Prostate gland (tissue), 2 donors: ENCODE data around the gene FAM131B.

Experiments
- POLR2A ChIP-seq: fragments of 450-650 bp; IDR thresholded peaks from one replicate; pipeline ENCODE4 v1.6.1; 2016; ENCODE audit warnings: antibody characterized with exemption, mild to moderate bottlenecking
- POLR2AphosphoS5 ChIP-seq: sonication (generic); formaldehyde crosslinking; IDR thresholded peaks from one replicate; pipeline ENCODE4 v1.6.1; 2017; ENCODE audit warnings: antibody characterized with exemption
- TF ChIP-seq, protein P1 (sequence below), 4 experiments: fragments of 200-600 bp in 2 of 4; fragments of 450-650 bp in 2 of 4; sonication (generic) in 2 of 4; IDR thresholded peaks; 1 replicate in 3 of 4; 2 replicates in 1 of 4; pipeline ENCODE4 v1.5.1; 2016 to 2019; ENCODE audit warnings: antibody characterized with exemption in 4 of 4, mild to moderate bottlenecking in 2 of 4, moderate library complexity in 2 of 4

DNA sequence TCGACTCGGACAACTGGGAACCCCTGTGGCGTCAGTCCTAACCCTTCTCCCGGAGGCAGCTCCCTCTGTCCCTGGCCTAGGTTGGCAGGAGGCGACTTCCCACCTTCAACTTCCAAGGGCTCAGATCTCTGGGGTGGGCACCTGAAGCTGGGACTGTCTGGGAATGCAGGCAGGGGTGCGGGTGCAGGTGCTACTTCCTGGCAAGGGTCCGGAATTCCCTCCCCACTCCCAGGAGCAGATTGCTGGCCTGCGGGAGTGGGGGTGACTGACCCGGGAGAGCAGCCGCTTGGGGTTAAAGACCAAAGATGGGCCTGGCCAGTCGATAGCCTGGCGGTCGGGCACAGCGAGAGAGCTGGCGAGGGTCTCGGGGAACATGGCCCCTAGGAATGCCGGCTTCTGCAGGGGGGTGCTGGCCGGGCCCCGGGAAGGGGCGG lies 45.8 kb upstream of the FAM131B start:
- no peak for TF ChIP-seq POLR2A
- no peak for TF ChIP-seq POLR2AphosphoS5
- TF ChIP-seq, protein P1, sequence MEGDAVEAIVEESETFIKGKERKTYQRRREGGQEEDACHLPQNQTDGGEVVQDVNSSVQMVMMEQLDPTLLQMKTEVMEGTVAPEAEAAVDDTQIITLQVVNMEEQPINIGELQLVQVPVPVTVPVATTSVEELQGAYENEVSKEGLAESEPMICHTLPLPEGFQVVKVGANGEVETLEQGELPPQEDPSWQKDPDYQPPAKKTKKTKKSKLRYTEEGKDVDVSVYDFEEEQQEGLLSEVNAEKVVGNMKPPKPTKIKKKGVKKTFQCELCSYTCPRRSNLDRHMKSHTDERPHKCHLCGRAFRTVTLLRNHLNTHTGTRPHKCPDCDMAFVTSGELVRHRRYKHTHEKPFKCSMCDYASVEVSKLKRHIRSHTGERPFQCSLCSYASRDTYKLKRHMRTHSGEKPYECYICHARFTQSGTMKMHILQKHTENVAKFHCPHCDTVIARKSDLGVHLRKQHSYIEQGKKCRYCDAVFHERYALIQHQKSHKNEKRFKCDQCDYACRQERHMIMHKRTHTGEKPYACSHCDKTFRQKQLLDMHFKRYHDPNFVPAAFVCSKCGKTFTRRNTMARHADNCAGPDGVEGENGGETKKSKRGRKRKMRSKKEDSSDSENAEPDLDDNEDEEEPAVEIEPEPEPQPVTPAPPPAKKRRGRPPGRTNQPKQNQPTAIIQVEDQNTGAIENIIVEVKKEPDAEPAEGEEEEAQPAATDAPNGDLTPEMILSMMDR (IDR thresholded peaks at IDR 0.05): no peak
